ENCODE results near the gene LILRA5.

DNA sequence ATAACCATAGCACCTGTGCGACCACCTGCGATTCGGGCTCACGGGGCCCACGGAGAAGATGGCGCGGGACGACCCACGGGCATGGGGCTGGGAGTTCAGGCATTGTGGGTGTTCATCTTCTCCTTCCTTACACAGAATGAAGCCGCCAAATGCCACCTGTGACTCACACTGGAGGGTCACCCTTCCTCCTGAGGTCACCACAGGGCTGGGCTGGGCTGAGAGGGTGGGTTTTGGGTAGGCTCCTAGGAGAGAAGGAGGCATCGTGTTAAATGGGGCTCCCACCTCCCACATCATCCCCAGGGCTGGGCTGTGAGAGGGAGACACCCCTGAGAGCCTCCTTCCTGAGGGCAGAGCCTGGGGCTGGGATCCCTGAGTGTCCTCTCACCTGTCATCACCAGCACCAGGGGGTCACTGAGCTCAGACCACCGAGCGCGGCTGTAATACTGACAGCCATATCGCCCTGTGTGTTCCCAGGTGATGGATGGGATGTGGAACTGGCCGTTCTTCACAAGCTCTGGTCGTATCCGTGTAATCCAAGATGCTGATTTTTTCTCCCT, 33.5 kb downstream of the LILRA5 start:
- TF ChIP-seq EZH2 (IDR thresholded peaks at IDR 0.05; ENCODE audit: borderline replicate concordance, insufficient read depth, low read length, poor library complexity, severe bottlenecking) (no peak), EP300 (conservative IDR thresholded peaks at IDR 0.05; ENCODE audit: poor library complexity, severe bottlenecking) (no peak), RAD21 (conservative IDR thresholded peaks at IDR 0.05) (no peak), POLR2AphosphoS5 (IDR thresholded peaks at IDR 0.05) (no peak), TAF1 (IDR thresholded peaks at IDR 0.05; ENCODE audit: low read depth) (no peak), MXI1 (conservative IDR thresholded peaks at IDR 0.05; ENCODE audit: poor library complexity, severe bottlenecking) (no peak)
- TF ChIP-seq, protein P1, sequence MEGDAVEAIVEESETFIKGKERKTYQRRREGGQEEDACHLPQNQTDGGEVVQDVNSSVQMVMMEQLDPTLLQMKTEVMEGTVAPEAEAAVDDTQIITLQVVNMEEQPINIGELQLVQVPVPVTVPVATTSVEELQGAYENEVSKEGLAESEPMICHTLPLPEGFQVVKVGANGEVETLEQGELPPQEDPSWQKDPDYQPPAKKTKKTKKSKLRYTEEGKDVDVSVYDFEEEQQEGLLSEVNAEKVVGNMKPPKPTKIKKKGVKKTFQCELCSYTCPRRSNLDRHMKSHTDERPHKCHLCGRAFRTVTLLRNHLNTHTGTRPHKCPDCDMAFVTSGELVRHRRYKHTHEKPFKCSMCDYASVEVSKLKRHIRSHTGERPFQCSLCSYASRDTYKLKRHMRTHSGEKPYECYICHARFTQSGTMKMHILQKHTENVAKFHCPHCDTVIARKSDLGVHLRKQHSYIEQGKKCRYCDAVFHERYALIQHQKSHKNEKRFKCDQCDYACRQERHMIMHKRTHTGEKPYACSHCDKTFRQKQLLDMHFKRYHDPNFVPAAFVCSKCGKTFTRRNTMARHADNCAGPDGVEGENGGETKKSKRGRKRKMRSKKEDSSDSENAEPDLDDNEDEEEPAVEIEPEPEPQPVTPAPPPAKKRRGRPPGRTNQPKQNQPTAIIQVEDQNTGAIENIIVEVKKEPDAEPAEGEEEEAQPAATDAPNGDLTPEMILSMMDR (IDR thresholded peaks at IDR 0.05; ENCODE audit: poor library complexity, severe bottlenecking): no peak
